Body of pancreas (tissue), 4 donors: ENCODE results near the gene PEPD. TPM values are rescaled to one million over a fixed set of nuclear protein-coding genes. Genes with fewer than 3 reads are reported as not detected.

Experiments used
- ATAC-seq: fragments of 150-250 bp; one replicate; pipeline ENCODE4 v1.9.1; 2016
- DNase-seq, 4 donors: peaks; one replicate each; pipeline ENCODE4 v3.0.0-alpha.2; 2019
- H3K27ac ChIP-seq, 4 donors: fragments of 200-600 bp; sonication (generic); 1 replicate in 3 of 4; 2 replicates in 1 of 4; pipeline versions ENCODE4 v1.5.1 to v1.6.1; 2016 to 2019; ENCODE audit warnings: mild to moderate bottlenecking in 1 of 4, mixed read lengths in 1 of 4, moderate library complexity in 1 of 4
- H3K27me3 ChIP-seq, 2 donors: fragments of 200-600 bp; sonication (generic); one replicate each; pipeline ENCODE4 v1.6.0; 2016; ENCODE audit warnings: mild to moderate bottlenecking in 1 of 2
- H3K36me3 ChIP-seq, 2 donors: fragments of 200-600 bp; sonication (generic); replicated peaks in 1 of 2; 2 replicates each; pipeline ENCODE4 v1.5.1; 2016; ENCODE audit warnings: low read depth in 2 of 2; ENCODE audit not compliant: insufficient read depth in 1 of 2
- H3K4me1 ChIP-seq: fragments of 200-600 bp; sonication (generic); one replicate; pipeline ENCODE4 v1.6.0; 2016
- H3K4me3 ChIP-seq, 2 donors: fragments of 200-600 bp; sonication (generic); 1 replicate in 1 of 2; 2 replicates in 1 of 2; pipeline ENCODE4 v1.5.1; 2016 to 2019
- H3K9me3 ChIP-seq, 3 donors: fragments of 200-600 bp; sonication (generic); 1 replicate in 2 of 3; 2 replicates in 1 of 3; pipeline ENCODE4 v1.5.1; 2016
- POLR2A ChIP-seq, 3 donors: fragments of 450-650 bp; IDR thresholded peaks; one replicate each; pipeline ENCODE4 v1.6.1; 2016; ENCODE audit warnings: antibody characterized with exemption in 3 of 3, mild to moderate bottlenecking in 2 of 3
- WGBS, 2 donors: methylation state at CpG; one replicate each; pipeline ENCODE4 v1.1.5; 2017; 5-methylcytosine and 5-hydroxymethylcytosine counted together
- intact Hi-C: fragments of 100-400 bp; cut with DNase I; formaldehyde crosslinking; loops from one replicate; pipeline ENCODE4 v1.15.1; 2023
- total RNA-seq, 2 donors: library from RNA; depleted of rRNA; stranded (reverse); fragments of >200 nt; gene quantifications; one replicate each; pipeline ENCODE4 v1.1.0, GENCODE V29; 2016
- TF ChIP-seq, protein P1 (sequence below), 7 experiments: fragments of 450-650 bp in 4 of 7; fragments of 200-600 bp in 3 of 7; sonication (generic) in 3 of 7; IDR thresholded peaks; one replicate each; pipeline ENCODE4 v1.5.1; 2016 to 2019; ENCODE audit warnings: antibody characterized with exemption in 7 of 7

The PEPD gene
- total RNA-seq, 2 donors from 2014 or later, result 33.2 to 54.7 TPM

DNA sequence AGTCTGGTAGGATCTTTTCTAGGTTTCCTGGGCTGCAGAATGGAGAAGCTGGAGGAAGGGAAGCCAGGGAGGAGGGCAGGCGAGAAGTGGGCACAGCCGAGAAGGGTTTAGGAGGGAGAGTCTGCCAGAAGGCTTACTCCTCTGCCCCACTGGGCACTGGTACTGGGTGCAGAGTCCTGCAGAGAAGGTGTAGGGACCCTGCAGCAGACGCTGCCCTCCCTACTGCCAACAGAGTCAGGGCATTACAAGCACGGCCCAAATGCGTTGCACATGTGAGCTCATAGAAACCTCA, 726 bp upstream of the PEPD start:
- Histone ChIP-seq H3K27me3 (no peaks in the 10 kb centered on the region), H3K27ac (no peak overlapping the region), H3K9me3 (no peaks in the 10 kb centered on the region), H3K4me1 (peaks cover 19% of the 10 kb centered on the region), H3K4me3 (no peak overlapping the region), H3K36me3 (no peaks in the 10 kb centered on the region)
- 81 to 82% methylated on average over 5 of the region's 5 CpGs for WGBS, 2 donors
- intact Hi-C loops, result no loop called here
- TF ChIP-seq POLR2A (IDR thresholded peaks at IDR 0.05), result no peak
- TF ChIP-seq, protein P1, sequence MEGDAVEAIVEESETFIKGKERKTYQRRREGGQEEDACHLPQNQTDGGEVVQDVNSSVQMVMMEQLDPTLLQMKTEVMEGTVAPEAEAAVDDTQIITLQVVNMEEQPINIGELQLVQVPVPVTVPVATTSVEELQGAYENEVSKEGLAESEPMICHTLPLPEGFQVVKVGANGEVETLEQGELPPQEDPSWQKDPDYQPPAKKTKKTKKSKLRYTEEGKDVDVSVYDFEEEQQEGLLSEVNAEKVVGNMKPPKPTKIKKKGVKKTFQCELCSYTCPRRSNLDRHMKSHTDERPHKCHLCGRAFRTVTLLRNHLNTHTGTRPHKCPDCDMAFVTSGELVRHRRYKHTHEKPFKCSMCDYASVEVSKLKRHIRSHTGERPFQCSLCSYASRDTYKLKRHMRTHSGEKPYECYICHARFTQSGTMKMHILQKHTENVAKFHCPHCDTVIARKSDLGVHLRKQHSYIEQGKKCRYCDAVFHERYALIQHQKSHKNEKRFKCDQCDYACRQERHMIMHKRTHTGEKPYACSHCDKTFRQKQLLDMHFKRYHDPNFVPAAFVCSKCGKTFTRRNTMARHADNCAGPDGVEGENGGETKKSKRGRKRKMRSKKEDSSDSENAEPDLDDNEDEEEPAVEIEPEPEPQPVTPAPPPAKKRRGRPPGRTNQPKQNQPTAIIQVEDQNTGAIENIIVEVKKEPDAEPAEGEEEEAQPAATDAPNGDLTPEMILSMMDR (IDR thresholded peaks at IDR 0.05), result no peak
- no peak for ATAC-seq
- DNase-seq, result no peak

DNA sequence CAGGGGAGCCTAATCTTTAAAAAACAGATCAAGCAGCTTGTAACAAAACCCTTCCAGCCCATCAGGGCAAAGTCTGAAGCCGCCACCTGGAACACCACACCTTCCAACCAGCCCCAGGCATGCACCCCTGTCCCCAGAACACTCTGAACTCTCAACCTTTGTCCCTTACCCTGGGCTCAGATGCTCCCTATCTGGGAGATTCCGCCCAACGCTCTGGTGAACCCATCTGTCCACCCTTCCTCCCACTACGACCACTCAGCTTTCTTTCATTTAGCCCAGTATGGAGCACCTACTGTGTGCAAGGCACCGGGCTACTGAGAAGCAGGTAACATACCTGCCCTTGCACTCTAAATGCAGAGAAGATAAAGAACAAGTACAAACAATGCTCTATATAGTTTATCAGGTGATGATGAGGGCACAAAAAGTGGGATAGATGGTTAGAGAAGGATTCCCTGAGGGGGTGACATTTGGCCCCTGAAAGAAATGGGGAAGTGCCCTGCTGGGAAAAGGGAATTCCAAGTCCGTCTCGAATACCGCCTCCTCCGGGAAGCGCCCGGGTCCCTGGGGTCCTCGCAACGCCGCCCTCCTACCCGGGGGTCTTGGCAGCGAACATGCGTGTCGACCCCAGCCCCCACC, 629 bp downstream of the PEPD start:
- no peaks in the 10 kb centered on the region for H3K36me3 ChIP-seq
- peak overlapping the region in 2 of 4 donors; percentile 33 to 49 for H3K27ac ChIP-seq
- 5 to 6% methylated on average over 15 to 18 of the region's 18 CpGs for WGBS, 2 donors
- TF ChIP-seq, protein P1 (IDR thresholded peaks at IDR 0.05), result no peak
- no peak for TF ChIP-seq POLR2A (IDR thresholded peaks at IDR 0.05)
- H3K27me3 ChIP-seq, result no peaks in the 10 kb centered on the region
- intact Hi-C loops, result no loop called here
- H3K9me3 ChIP-seq, result no peaks in the 10 kb centered on the region
- ATAC-seq (no peak), DNase-seq (no peak)
- H3K4me3 ChIP-seq, result peak overlapping the region; percentile 59 to 97
- H3K4me1 ChIP-seq, result peaks cover 19% of the 10 kb centered on the region

DNA sequence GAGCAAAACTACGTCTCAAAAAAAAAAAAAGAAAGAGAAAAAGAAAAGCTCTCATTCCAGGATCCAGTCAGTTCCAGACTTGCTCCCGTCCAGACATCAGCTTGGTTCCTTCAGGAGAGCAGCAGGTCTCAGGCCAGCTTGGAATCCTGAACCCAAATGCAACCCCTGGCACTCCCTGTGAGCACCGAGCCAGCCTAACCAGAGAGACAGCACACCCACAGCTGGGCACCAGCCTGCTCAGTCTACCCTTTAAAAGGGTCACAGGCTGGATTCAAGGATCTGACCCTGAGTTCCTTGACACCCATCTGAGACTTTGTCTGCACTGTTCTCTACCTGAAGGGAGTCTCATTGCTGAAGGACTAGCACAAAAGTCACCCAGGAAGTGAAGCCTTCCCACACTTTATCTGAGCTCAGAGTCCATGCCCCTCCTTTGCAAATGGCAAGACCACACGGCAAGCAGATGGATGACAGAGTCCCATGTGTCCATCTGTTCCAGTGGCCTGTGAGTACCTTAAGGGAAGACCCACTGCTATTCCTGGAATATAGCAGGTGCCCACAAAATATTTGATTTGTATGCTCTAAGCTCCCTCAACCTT, 1.4 kb downstream of the PEPD start:
- Histone ChIP-seq H3K27ac (no peak overlapping the region), H3K27me3 (no peaks in the 10 kb centered on the region), H3K36me3 (no peaks in the 10 kb centered on the region), H3K4me1 (peaks cover 19% of the 10 kb centered on the region), H3K4me3 (no peak overlapping the region), H3K9me3 (no peaks in the 10 kb centered on the region)
- ATAC-seq (no peak), DNase-seq (no peak)
- TF ChIP-seq, protein P1 (IDR thresholded peaks at IDR 0.05), result no peak
- TF ChIP-seq POLR2A (IDR thresholded peaks at IDR 0.05), result no peak
- intact Hi-C loops, result no loop called here
- WGBS, 2 donors, result 66 to 72% methylated on average over 4 of the region's 4 CpGs

DNA sequence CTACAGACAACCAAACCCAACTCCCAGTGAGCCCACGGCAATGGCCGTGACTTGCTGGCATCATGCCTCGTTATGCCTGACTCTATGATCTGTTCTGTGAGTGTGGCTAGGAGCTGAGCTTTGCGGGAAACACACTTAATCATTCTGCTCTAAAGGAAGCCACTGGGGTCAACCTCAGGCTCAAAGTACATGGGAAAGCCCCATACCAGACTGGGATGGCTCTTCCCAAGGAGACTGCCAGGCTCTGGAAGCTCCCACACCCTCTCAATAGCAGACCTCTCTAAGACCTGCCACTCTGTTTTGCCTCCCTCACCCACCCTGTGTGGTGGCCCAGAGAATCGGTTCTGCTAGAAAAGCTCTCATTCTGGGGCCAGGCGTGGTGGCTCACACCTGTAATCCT, 2.2 kb downstream of the PEPD start:
- H3K27ac ChIP-seq, result no peak overlapping the region
- intact Hi-C loops, result no loop called here
- H3K4me3 ChIP-seq, result no peak overlapping the region
- no peak for ATAC-seq
- no peak for DNase-seq
- WGBS, 2 donors, result 52 to 71% methylated on average over 5 to 6 of the region's 6 CpGs
- no peaks in the 10 kb centered on the region for H3K27me3 ChIP-seq
- TF ChIP-seq POLR2A (IDR thresholded peaks at IDR 0.05), result no peak
- TF ChIP-seq, protein P1 (IDR thresholded peaks at IDR 0.05), result no peak
- no peaks in the 10 kb centered on the region for H3K36me3 ChIP-seq
- no peaks in the 10 kb centered on the region for H3K9me3 ChIP-seq
- H3K4me1 ChIP-seq, result peaks cover 19% of the 10 kb centered on the region

DNA sequence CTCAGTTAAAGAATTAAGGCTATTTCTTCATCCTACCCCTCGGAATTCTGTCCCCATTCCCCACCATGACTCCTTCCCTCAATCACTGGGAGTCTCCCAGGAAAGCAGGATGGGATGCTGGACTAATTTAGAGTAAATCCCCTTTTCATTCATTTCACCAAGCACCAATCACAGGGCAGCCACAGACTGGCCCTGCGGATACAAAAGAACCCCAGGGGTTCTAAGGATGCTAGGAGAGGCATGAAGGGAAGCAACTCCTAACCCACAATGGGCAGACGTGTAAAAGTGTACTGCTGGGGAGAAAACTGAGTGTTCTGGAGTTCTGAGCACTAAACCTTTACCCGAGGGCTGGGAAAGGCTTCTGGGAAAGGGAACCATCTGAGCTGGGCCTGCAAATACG, 3.0 kb downstream of the PEPD start:
- H3K27ac ChIP-seq, result no peak overlapping the region
- no peak overlapping the region for H3K4me3 ChIP-seq
- intact Hi-C loops, result no loop called here
- H3K27me3 ChIP-seq, result no peaks in the 10 kb centered on the region
- no peak for DNase-seq
- 57 to 65% methylated on average over 5 of the region's 5 CpGs for WGBS, 2 donors
- H3K36me3 ChIP-seq, result no peaks in the 10 kb centered on the region
- no peak for ATAC-seq
- H3K4me1 ChIP-seq, result peaks cover 19% of the 10 kb centered on the region
- TF ChIP-seq POLR2A (IDR thresholded peaks at IDR 0.05), result no peak
- TF ChIP-seq, protein P1 (IDR thresholded peaks at IDR 0.05), result no peak
- H3K9me3 ChIP-seq, result no peaks in the 10 kb centered on the region
